ENCODE data around the gene TSHZ3.

DNA sequence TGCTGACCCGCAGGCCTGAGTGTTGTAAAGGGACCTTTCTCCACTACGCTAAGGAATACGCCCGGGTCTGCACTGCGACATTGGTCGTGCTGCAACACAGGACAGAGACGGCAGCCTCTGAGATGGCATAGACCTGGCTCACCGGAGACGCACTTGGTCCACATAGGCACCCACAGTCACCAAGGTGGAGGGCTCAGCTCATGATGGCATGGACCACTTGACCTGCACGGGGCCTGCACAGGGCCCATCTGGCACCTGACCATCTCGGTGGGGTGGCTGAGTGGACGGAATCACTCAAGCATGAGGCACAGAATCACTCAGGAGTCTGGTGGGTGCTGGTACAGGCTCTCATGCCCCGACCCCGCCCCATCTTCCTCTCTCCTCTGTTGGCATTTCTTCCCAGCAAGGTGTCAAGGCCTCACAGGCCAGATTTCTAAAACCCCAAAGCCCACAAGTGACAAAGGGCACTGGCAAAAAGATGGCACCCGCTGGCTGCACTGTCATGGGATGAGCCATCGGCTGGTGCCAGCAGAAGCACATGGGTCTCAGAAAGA lies 45.9 kb downstream of the TSHZ3 start:
- TF ChIP-seq, protein P1, sequence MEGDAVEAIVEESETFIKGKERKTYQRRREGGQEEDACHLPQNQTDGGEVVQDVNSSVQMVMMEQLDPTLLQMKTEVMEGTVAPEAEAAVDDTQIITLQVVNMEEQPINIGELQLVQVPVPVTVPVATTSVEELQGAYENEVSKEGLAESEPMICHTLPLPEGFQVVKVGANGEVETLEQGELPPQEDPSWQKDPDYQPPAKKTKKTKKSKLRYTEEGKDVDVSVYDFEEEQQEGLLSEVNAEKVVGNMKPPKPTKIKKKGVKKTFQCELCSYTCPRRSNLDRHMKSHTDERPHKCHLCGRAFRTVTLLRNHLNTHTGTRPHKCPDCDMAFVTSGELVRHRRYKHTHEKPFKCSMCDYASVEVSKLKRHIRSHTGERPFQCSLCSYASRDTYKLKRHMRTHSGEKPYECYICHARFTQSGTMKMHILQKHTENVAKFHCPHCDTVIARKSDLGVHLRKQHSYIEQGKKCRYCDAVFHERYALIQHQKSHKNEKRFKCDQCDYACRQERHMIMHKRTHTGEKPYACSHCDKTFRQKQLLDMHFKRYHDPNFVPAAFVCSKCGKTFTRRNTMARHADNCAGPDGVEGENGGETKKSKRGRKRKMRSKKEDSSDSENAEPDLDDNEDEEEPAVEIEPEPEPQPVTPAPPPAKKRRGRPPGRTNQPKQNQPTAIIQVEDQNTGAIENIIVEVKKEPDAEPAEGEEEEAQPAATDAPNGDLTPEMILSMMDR (IDR thresholded peaks at IDR 0.05): no peak
- no peak for TF ChIP-seq POLR2A (IDR thresholded peaks at IDR 0.05)

All from heart left ventricle (tissue), 13 donors.